PC-9 (cell line): ENCODE data around the gene CPEB3.

Source experiments
- CTCF ChIP-seq: fragments of 200-600 bp; sonication (generic); conservative IDR thresholded peaks from 2 replicates; pipeline ENCODE4 v1.6.1; 2017; ENCODE audit warnings: mixed run types, antibody characterized with exemption, mild to moderate bottlenecking, moderate library complexity
- EZH2 ChIP-seq: fragments of 200-600 bp; sonication (generic); IDR thresholded peaks from 2 replicates; pipeline ENCODE4 v1.8.0; 2017; ENCODE audit warnings: antibody characterized with exemption, low read depth

GRCh38 chr10:92180399-92180798 lies 110.5 kb downstream of the CPEB3 start:
- TF ChIP-seq CTCF: no peak
- TF ChIP-seq EZH2: no peak
